T-helper 1 cell (primary cell): Measurements from ENCODE around the gene WDR27.
"Not testable (repeated sequence)": the region's sequence is repeated elsewhere in the genome, so short reads cannot be mapped to it uniquely, and the experiment has no call there.

ENCODE experiments used
- DNase-seq, 5 donors: peaks; one replicate each; pipeline ENCODE4 v3.0.0-alpha.2; 2012 to 2020

Gene WDR27

GRCh38 chr6:169638915-169639314 is 62.9 kb downstream of the WDR27 start:
- no peak for DNase-seq

- DNase-seq = no peak
Observed at GRCh38 chr6:169638388-169638787, 63.4 kb downstream of the WDR27 start.

GRCh38 chr6:169635345-169635744 is 66.5 kb downstream of the WDR27 start:
- DNase-seq = no peak

GRCh38 chr6:169632841-169633240 is 69.0 kb downstream of the WDR27 start:
- DNase-seq = no peak

GRCh38 chr6:169629256-169629655 is 72.6 kb downstream of the WDR27 start:
- no peak for DNase-seq

- DNase-seq = no peak
Observed at GRCh38 chr6:169627736-169628607, 73.9 kb downstream of the WDR27 start.

- DNase-seq = no peak
Observed at GRCh38 chr6:169626649-169627048, 75.2 kb downstream of the WDR27 start.

GRCh38 chr6:169626169-169626568 is 75.7 kb downstream of the WDR27 start:
- DNase-seq = no peak

- DNase-seq = no peak
Observed at GRCh38 chr6:169625376-169625775, 76.5 kb downstream of the WDR27 start.

GRCh38 chr6:169624785-169625184 is 77.0 kb downstream of the WDR27 start:
- DNase-seq = no peak

- no peak for DNase-seq
Observed at GRCh38 chr6:169623975-169624374, 77.9 kb downstream of the WDR27 start.

- no peak for DNase-seq
Observed at GRCh38 chr6:169623343-169623742, 78.5 kb downstream of the WDR27 start.

- DNase-seq = no peak
Observed at GRCh38 chr6:169622618-169623017, 79.2 kb downstream of the WDR27 start.

- DNase-seq = no peak
Observed at GRCh38 chr6:169621311-169621710, 80.5 kb downstream of the WDR27 start.

GRCh38 chr6:169620171-169621130 is 81.4 kb downstream of the WDR27 start:
- no peak for DNase-seq

- DNase-seq = no peak
Observed at GRCh38 chr6:169619650-169620049, 82.2 kb downstream of the WDR27 start.

- no peak for DNase-seq
Observed at GRCh38 chr6:169618526-169619490, 83.0 kb downstream of the WDR27 start.

GRCh38 chr6:169617562-169617961 is 84.3 kb downstream of the WDR27 start:
- DNase-seq = no peak

- not testable (repeated sequence) for DNase-seq
Observed at GRCh38 chr6:169608609-169609008, 93.2 kb downstream of the WDR27 start.

GRCh38 chr6:169604076-169604475 is 97.8 kb downstream of the WDR27 start:
- DNase-seq = no peak

GRCh38 chr6:169601129-169601528 is 100.7 kb downstream of the WDR27 start:
- DNase-seq = not testable (repeated sequence)

- no peak for DNase-seq
Observed at GRCh38 chr6:169592558-169592957, 109.3 kb downstream of the WDR27 start.
